Upper lobe of left lung (tissue), 4 donors: ENCODE measurements around the gene MAPK14.
A peak's percentile ranks its signal among the peaks of the same experiment; 100 is the strongest.

Experiments used
- CTCF ChIP-seq, 6 experiments: fragments of 450-650 bp in 4 of 6; fragments of 200-600 bp in 2 of 6; sonication (generic) in 2 of 6; IDR thresholded peaks; one replicate each; pipeline ENCODE4 v1.5.1; 2016 to 2019; ENCODE audit warnings: antibody characterized with exemption in 6 of 6
- EP300 ChIP-seq, 4 donors: sonication (generic); formaldehyde crosslinking; IDR thresholded peaks; one replicate each; pipeline ENCODE4 v1.5.1; 2017; ENCODE audit warnings: antibody characterized with exemption in 4 of 4, control low read depth in 2 of 4
- POLR2A ChIP-seq, 4 donors: fragments of 450-650 bp; IDR thresholded peaks; one replicate each; pipeline ENCODE4 v1.5.1; 2016 to 2017; ENCODE audit warnings: antibody characterized with exemption in 4 of 4, mild to moderate bottlenecking in 2 of 4

- TF ChIP-seq CTCF (IDR thresholded peaks at IDR 0.05) (no peak), POLR2A (IDR thresholded peaks at IDR 0.05) (peak in 1 of 4 donors; percentile 82), EP300 (IDR thresholded peaks at IDR 0.05) (peak in 2 of 4 donors; percentile 9 to 71)
Measured at GRCh38 chr6:36127462-36128016, 99.9 kb downstream of the MAPK14 start.
